GM12872 (cell line): Measurements from ENCODE around the gene SARDH.

ENCODE experiments used
- CTCF ChIP-seq: IDR thresholded peaks from 3 replicates; pipeline ENCODE4 v1.5.1; 2011; ENCODE audit warnings: low read depth, mild to moderate bottlenecking, low read length, moderate library complexity; ENCODE audit not compliant: insufficient read depth

SARDH gene

GRCh38 chr9:133638076-133638475 lies 100.1 kb downstream of the SARDH start:
- no peak for TF ChIP-seq CTCF

- no peak for TF ChIP-seq CTCF
Observed at GRCh38 chr9:133637451-133638055, 100.6 kb downstream of the SARDH start.

- TF ChIP-seq CTCF: no peak
Observed at GRCh38 chr9:133636902-133637301, 101.2 kb downstream of the SARDH start.

GRCh38 chr9:133635533-133636531 lies 102.3 kb downstream of the SARDH start, which contains the start of gene DBH:
TSS of gene DBH (plus strand) at chr9:133636363. CDS start at chr9:133636372, 9 bp downstream.
- no peak for TF ChIP-seq CTCF

GRCh38 chr9:133635098-133635497 lies 103.1 kb downstream of the SARDH start:
- no peak for TF ChIP-seq CTCF

- no peak for TF ChIP-seq CTCF
Observed at GRCh38 chr9:133634081-133634691, 104.0 kb downstream of the SARDH start.

GRCh38 chr9:133633681-133634080 lies 104.5 kb downstream of the SARDH start:
- TF ChIP-seq CTCF: no peak
